Stimulated activated CD4-positive, alpha-beta T cell treated with anti-CD3 and anti-CD28 coated beads, TNF-alpha, amount 100 ng/mL, for 4 hours (primary cell): Measurements from ENCODE around the gene COL4A1.

Experiments
- DNase-seq, 3 experiments: peaks; one replicate each; pipeline ENCODE4 v3.0.0-alpha.2; 2020; ENCODE audit warnings: low read depth in 3 of 3

The COL4A1 gene

GRCh38 chr13:110259651-110260050 is 47.3 kb downstream of the COL4A1 start:
- no peak for DNase-seq

GRCh38 chr13:110258876-110259631 is 47.9 kb downstream of the COL4A1 start:
- DNase-seq = no peak

DNA sequence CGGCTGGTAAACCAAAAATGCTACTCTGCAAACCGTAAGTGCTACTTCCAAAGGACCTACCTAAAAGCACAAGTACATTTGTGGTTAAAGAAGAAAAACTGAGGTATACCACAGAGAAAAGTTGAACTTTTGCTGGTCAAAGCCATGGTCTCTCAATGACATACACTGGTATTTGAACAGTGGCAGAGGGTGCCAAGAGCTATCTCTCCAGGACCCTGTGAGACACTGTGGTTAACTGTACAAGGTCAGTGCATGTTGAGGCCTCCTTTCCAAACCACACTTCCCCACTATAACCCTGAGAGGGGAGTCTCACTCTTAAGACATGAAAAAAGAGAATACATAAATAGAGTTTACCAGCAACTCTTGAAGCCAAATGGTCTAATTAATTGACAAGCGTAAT is 49.5 kb downstream of the COL4A1 start:
- no peak for DNase-seq

DNA sequence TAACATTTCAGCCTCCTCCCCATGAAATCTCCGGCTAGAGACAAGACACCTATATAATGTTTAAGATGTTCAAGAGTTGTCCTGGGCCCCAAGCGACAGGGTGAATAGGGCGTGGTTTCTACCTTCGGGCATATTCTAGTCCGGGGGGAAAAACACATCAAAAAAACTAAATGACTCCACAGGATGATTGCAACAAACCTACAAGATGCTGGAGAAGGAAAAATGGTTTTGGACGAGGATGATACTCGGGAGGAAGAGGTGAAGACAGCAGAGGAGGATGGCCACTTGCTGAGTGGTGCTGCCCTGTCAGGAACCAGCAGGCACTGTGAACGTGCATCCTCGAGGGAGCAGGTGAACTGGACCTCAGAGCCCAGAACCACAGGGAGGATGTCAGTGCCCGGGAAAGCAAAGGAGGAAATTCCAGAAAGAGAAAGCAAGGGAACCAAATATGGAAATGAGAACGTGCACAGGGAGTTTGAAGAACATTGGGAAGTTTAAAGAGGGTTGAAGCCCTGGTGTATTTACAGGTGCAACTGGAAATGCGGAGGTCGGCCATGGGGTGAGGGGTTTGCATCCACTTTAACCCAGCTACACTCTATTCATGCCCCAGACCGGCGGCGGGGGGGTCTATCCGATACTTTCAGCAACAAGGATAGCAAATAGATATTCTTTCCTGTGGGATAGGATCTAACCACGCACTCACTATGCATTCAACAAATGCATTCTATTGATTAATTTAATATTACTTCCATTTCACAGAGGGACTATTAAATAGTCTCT is 50.6 kb downstream of the COL4A1 start:
- no peak for DNase-seq

DNA sequence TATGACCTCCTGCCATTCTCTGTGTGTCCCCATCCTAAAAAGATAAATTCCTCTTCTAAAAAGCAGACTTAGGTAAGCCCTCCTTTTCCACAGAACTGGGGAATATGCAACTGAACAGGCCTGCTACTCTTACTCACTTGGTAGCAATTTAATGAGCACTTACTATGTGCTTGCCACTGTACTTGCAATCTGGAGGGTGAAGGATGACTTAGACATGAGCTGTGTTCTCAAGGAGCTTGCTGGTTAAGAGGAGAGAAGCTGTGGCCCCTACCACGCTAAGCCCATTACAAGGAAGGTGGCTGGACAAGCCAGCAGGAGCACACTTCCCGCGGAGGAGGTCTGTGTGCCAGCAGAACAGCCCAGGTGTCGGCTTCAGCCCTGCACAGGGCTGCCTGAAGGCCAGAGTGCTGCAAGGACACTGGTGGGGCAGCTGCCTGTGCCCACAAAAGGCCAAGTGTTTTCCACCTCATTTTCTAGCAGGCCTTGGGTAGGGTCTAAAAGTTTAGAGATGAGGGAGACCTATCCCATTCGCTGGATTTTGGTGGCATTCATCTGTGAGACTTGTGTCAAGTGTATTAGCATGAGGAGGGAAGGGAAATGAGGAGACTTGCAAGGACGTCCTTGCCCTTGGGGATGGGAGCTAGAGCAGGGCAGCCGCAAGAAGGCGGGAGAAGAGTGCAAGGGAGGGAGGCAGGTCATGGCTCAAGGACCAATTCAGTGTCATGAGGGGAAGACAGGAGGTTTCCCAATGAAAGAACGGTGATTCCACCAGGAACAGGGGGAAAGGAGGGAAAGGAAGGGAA is 52.0 kb downstream of the COL4A1 start:
- DNase-seq = no peak

- no peak for DNase-seq
These were observed 52.7 kb downstream of the COL4A1 start for GRCh38 chr13:110254151-110254679.

DNA sequence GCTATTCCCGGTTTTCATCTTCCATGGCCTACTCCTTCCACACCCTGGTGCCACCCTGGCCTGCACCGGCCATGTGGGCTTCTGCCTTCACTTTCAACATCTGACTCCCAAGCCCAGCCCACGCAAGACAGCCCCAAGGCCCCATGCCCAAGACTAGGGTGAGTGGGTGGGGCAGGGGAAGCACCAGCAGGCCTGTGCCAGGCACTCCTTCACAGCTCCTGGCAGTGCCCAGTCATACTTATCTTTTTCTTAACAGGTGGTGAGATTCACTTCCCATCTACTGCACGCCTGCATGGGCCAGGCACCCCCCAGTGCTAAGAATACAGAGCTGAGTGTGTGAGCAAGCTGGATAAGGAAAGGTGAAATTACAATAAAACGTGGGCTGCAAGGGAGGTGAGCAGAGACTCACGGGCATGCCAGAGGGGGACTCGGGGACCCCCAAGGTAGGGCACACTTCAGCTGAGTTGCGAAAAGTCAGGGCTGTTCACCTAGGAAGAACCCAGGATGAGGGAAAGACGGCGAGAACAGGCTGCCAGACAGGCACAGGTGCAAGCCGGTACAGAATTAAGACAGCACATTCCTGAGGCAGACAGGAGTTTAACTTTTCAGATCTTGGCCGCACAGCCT is 55.7 kb downstream of the COL4A1 start:
- DNase-seq = no peak

DNA sequence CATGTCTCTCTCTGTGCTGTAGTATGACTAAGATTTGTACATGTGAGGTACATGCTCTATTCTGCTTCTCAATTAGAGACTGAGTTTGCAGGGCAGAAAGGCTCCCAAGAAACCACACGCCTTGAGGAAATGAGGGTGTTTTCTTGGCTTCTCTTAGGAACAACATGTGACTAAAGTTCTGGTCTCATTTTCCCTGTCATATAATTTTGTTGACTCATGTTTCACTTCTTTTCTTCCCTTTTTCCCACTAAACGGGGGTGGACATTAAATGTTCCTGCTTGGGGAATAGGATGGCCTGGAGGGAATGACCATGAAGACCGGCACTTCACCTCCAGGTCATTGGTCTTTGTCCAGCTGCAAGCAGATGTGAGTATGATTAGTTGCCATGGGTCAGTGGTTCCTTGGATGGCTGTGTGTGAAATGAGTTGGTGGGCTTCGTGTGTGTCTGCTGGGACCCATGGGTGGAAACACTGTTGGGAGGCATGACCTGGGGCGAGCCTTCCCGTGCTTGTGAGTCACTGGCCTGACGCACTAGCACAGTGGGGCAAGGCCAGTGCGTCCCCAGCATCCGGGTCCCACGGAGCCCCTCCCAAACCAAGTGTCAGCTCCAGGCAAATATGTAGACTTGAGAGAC is 56.6 kb downstream of the COL4A1 start:
- no peak for DNase-seq

GRCh38 chr13:110249326-110249725 is 57.6 kb downstream of the COL4A1 start:
- no peak for DNase-seq

GRCh38 chr13:110248449-110249143 is 58.4 kb downstream of the COL4A1 start:
- no peak for DNase-seq

DNA sequence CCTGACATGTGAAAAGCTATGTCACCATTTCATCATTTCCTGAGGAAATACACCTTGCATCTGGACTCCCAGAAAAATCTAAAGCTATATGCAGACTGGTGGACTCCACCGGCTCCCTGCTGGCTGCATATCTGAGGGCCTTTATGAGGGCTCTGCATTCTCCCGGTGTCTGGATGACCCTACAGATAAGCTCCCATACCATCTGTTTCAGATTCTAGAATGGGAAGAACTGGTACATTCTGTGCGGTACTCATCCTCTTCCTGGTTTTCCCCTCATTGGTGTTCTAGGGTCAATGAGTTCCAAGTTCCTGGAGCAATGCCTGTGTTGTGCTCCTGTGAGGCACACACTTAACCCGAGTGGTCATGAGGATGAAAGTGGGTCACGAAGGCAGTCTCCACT is 60.4 kb downstream of the COL4A1 start:
- DNase-seq = no peak

DNA sequence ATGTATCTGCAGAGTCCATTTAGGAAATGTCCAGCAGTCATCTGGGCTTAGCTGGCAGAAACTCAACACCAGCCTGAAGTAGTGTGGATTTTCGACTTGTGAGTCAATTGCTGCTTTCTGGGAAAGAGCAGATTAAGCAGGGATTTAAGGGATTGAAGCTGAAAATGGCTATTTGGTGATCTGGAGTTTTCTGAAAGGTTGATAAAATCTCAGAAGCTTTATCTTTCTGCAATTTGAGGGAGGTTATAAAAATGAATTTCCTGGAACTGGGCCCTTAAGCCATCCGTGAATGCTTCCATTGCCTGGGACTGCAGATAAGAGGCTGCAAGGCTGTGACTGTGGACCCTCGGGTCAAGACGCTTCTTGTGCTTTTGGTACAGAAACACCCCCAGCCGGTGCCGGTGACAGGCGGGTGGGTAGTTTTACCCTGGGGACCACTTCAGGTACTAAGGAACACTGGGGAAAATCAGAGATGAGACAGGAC is 61.5 kb downstream of the COL4A1 start:
- no peak for DNase-seq

- DNase-seq = no peak
These were observed 62.0 kb downstream of the COL4A1 start for GRCh38 chr13:110244976-110245375.

DNA sequence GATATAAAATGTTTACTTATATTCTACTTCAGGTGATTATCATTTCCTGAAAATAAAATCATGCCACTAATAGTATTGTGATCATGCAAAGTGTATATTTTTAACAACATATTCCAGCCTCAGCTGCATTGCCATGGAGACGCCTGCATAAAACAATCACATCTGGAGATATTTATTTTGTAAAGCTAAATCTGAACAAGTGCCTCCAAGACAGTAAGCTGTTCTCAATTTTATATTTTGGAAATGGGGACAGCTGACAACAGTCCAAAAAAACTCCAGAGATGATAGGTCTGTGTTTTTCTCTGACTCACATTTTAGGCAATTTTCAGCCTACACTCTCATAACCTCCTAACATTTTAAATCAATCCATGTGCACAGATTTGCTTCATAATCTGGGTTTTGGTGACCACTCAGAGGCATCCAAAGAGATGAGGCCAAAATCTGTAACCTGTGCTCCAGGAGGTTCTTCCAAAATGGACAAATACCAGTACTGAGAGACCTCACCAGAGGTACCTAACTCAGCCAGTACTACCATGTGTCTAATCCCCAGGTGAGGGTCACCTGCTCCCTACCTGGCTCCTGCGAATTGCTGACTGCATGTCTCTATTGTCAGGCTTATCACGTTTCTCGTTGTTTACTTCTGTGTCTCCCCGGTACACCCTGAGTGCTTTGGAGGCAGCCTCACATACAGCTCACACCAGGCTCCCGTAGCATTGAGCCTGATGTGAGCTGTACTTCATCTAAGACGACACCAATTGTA is 62.7 kb downstream of the COL4A1 start:
- no peak for DNase-seq

DNA sequence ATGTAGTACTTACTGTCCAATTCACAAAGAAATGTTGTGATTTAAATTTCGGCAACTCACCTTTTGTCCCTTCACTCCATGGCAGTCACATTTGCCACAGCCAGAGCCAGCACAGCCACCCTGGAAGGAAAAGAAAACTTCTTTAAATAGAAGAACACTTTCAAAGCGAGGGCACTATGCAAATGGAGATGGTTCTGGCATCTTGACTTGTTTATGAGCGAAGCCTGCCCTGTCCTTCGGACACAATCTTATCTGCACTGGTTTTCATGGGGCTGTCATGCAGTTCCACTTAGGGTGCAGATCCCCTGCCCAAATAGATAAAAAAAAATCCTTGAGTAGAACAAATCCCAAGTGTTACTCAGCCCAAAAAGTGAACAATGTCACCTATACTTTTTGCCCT is 64.3 kb downstream of the COL4A1 start:
- no peak for DNase-seq

DNA sequence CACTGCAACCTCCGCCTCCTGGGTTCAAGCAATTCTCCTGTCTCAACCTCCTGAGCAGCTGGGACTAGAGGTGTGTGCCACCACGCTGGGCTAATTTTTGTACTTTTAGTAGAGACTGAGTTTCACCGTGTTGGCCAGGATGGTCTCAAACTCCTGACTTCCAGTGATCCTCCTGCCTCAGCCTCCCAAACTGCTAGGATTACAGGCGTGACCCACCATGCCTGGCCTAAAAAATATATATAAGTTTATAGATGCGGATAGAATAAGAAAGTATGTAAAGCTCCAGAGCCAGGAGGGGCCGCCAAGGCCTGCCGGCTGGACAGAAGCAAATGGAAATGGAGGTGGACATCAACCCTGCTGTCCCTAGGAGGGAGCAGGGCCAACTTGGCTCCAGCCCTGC is 66.0 kb downstream of the COL4A1 start:
- no peak for DNase-seq

GRCh38 chr13:110240352-110240751 is 66.6 kb downstream of the COL4A1 start:
- DNase-seq = no peak

DNA sequence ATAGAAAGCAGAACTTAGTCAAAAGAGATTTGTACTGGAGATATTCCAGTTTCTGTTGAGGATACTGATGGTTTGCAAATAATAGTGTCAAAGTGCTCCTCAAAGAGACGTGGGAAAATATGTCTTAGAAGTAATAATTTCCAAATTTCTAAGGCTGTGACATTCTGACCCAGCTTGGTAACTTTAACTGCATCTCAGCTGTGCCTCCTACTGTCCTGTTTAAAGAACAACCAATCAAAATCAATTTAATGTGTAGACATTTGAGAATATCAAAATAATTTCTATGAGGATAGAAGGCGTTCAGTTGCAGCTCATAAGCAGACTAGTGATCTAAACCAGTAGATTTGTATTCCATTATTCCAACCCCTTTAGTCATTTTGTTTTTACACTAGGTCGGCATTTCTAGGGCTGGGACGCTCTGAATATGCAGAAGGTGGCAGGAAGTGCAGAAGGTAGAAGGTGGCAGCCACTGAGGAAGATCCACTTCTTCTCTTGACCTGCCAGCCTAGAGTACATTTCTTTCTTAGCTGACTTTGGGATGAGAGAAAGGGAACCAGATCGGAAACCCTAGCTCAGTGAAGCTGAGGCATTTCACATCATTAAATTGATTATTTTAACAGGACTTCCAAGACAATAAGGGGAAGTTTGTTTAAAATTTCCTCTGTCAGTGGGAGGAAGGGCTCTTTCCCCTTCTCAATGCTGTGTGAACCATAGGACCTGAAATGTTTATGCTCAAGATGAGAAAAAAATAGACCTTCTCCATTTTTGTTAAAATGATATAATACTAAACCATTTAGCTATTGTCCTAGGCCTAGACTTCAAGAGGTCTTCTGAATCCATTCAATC is 67.5 kb downstream of the COL4A1 start:
- no peak for DNase-seq

- no peak for DNase-seq
These were observed 68.2 kb downstream of the COL4A1 start for GRCh38 chr13:110238818-110239195.
